OCI-LY7 (cell line): ENCODE results near the gene CYP46A1. TPM values are rescaled to one million over a fixed set of nuclear protein-coding genes. Genes with fewer than 3 reads are reported as not detected.

Experiments
- BruUV-seq: library from RNA; stranded (reverse); fragments of 400-500 nt; replicated peaks from 2 replicates; lab custom pipeline; 2021; lab: Mats Ljungman, UMichigan
- CTCF ChIA-PET: fragments of 300-600 bp; sonication (Branson Sonifier 250); formaldehyde crosslinking; loops from one replicate; lab custom pipeline; 2022; ENCODE audit warnings: antibody characterized with exemption; ENCODE audit not compliant: unreplicated experiment; lab: Charles Lee
- POLR2A ChIA-PET: fragments of 300-600 bp; sonication (Branson Sonifier 250); formaldehyde crosslinking; loops from one replicate; lab custom pipeline; 2022; ENCODE audit warnings: antibody characterized with exemption; lab: Charles Lee
- DNase-seq: peaks from one replicate; pipeline ENCODE4 v3.0.0-alpha.2; 2015; ENCODE audit warnings: low spot score
- H2AFZ ChIP-seq: fragments of 200-600 bp; sonication (generic), shearing (Covaris generic); 2 replicates; pipeline ENCODE4 v1.6.1; 2014; ENCODE audit warnings: mild to moderate bottlenecking, antibody characterized with exemption, low read length, moderate library complexity
- H3K27ac ChIP-seq: fragments of 200-600 bp; sonication (generic); 2 replicates; pipeline ENCODE4 v1.5.1; 2014; ENCODE audit warnings: mixed run types, low read depth, mild to moderate bottlenecking, moderate library complexity, low read length, inconsistent platforms; ENCODE audit not compliant: poor library complexity, severe bottlenecking
- H3K36me3 ChIP-seq: fragments of 200-600 bp; sonication (generic); 2 replicates; pipeline ENCODE4 v1.6.1; 2014; ENCODE audit warnings: mild to moderate bottlenecking, antibody characterized with exemption, low read length, moderate library complexity, mixed read lengths; ENCODE audit not compliant: insufficient read depth
- H3K4me1 ChIP-seq: fragments of 200-600 bp; sonication (generic); 2 replicates; pipeline ENCODE4 v1.5.1; 2014; ENCODE audit warnings: mild to moderate bottlenecking, low read length; ENCODE audit not compliant: insufficient read depth, poor library complexity, severe bottlenecking
- H3K4me2 ChIP-seq: fragments of 200-600 bp; sonication (generic); 2 replicates; pipeline ENCODE4 v1.6.1; 2014; ENCODE audit warnings: mild to moderate bottlenecking, low read length
- H3K4me3 ChIP-seq: fragments of 200-600 bp; sonication (generic); 2 replicates; pipeline ENCODE4 v1.5.1; 2014; ENCODE audit warnings: mild to moderate bottlenecking, low read depth, low read length; ENCODE audit not compliant: poor library complexity, severe bottlenecking
- H3K79me2 ChIP-seq: fragments of 200-600 bp; sonication (generic); 2 replicates; pipeline ENCODE4 v1.6.1; 2016; ENCODE audit warnings: low read depth, mild to moderate bottlenecking, low read length, moderate library complexity, mixed read lengths; ENCODE audit not compliant: insufficient read depth
- H3K9me2 ChIP-seq: fragments of 200-600 bp; sonication (generic); 2 replicates; pipeline ENCODE4 v1.6.1; 2016; ENCODE audit warnings: mild to moderate bottlenecking, low read length, mixed read lengths; ENCODE audit not compliant: insufficient read depth
- H3K9me3 ChIP-seq: fragments of 200-600 bp; sonication (generic); 2 replicates; pipeline ENCODE4 v1.6.1; 2014; ENCODE audit warnings: mild to moderate bottlenecking, mixed run types, low read length, mixed read lengths
- H4K20me1 ChIP-seq: fragments of 200-600 bp; sonication (generic); 2 replicates; pipeline ENCODE4 v1.6.1; 2014; ENCODE audit warnings: mild to moderate bottlenecking, antibody characterized with exemption, low read length, moderate library complexity, mixed read lengths; ENCODE audit not compliant: insufficient read depth
- EZH2phosphoT487 ChIP-seq: fragments of 200-600 bp; sonication (generic); IDR thresholded peaks from 2 replicates; pipeline ENCODE4 v1.6.1; 2018; ENCODE audit warnings: low read depth, borderline replicate concordance, mild to moderate bottlenecking, mixed run types, antibody characterized with exemption, low read length, moderate library complexity, mixed read lengths
- intact Hi-C: fragments of 100-400 bp; cut with micrococcal nuclease; formaldehyde crosslinking; loops from one replicate; pipeline ENCODE4 v1.10.0; 2022; ENCODE audit not compliant: unreplicated experiment
- total RNA-seq, 2 experiments: library from RNA; depleted of rRNA in 1 of 2; stranded (reverse); fragments of >200 nt in 1 of 2; shearing (Covaris generic) in 1 of 2; gene quantifications; 2 replicates each; pipeline ENCODE4 v1.2.3, GENCODE V29; 2014 to 2022
- TF ChIP-seq, protein P1 (sequence below): fragments of 200-600 bp; sonication (generic); conservative IDR thresholded peaks from 2 replicates; pipeline ENCODE4 v1.5.1; 2014; ENCODE audit warnings: mild to moderate bottlenecking, antibody characterized with exemption, low read length, moderate library complexity, mixed read lengths

CYP46A1 gene
- total RNA-seq, 2 experiments from 2014 or later = 4.1 to 10.8 TPM

GRCh38 chr14:99708449-99708848 is 24.4 kb downstream of the CYP46A1 start:
- DNase-seq = no peak
- TF ChIP-seq, protein P1, sequence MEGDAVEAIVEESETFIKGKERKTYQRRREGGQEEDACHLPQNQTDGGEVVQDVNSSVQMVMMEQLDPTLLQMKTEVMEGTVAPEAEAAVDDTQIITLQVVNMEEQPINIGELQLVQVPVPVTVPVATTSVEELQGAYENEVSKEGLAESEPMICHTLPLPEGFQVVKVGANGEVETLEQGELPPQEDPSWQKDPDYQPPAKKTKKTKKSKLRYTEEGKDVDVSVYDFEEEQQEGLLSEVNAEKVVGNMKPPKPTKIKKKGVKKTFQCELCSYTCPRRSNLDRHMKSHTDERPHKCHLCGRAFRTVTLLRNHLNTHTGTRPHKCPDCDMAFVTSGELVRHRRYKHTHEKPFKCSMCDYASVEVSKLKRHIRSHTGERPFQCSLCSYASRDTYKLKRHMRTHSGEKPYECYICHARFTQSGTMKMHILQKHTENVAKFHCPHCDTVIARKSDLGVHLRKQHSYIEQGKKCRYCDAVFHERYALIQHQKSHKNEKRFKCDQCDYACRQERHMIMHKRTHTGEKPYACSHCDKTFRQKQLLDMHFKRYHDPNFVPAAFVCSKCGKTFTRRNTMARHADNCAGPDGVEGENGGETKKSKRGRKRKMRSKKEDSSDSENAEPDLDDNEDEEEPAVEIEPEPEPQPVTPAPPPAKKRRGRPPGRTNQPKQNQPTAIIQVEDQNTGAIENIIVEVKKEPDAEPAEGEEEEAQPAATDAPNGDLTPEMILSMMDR = no peak
- no peak for TF ChIP-seq EZH2phosphoT487
- no peaks in the 10 kb centered on the region for H3K79me2 ChIP-seq
- no TSS peak for BruUV-seq
- H3K4me3 ChIP-seq = no peak overlapping the region
- no peaks in the 10 kb centered on the region for H4K20me1 ChIP-seq
- no peak overlapping the region for H2AFZ ChIP-seq
- ChIA-PET CTCF (no interaction called here), POLR2A (no interaction called here)
- no peaks in the 10 kb centered on the region for H3K4me1 ChIP-seq
- no peaks in the 10 kb centered on the region for H3K36me3 ChIP-seq
- intact Hi-C loops = no loop called here
- H3K9me3 ChIP-seq = peaks cover 13% of the 10 kb centered on the region
- H3K4me2 ChIP-seq = no peak overlapping the region
- no peaks in the 10 kb centered on the region for H3K9me2 ChIP-seq
- H3K27ac ChIP-seq = no peak overlapping the region

DNA sequence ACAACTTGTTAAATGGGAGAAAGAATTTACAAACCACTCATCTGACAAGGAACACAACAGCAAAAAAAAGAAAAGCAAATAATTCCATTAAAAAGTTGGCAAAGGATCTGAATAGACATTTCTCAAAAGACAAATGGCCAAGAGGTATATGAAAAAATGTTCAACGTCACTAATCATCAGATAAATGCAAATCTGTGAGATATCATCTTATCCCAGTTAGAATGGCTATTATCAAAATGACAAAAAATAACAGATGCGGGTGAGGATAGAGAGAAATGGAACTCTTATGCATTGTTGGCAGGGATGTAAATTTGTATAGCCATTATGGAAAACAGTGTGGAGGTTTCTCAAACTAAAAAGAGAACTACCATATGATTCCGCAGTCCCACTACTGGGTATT is 29.9 kb downstream of the CYP46A1 start:
- TF ChIP-seq EZH2phosphoT487 = no peak
- TF ChIP-seq, protein P1 = no peak
- no peaks in the 10 kb centered on the region for H3K9me3 ChIP-seq
- POLR2A ChIA-PET = no interaction called here
- no peak for DNase-seq
- intact Hi-C loops = no loop called here
- H4K20me1 ChIP-seq = no peaks in the 10 kb centered on the region
- no peaks in the 10 kb centered on the region for H3K36me3 ChIP-seq
- H3K4me1 ChIP-seq = no peaks in the 10 kb centered on the region
- no peaks in the 10 kb centered on the region for H3K9me2 ChIP-seq
- H3K79me2 ChIP-seq = no peaks in the 10 kb centered on the region
- no peak overlapping the region for H2AFZ ChIP-seq
- H3K4me3 ChIP-seq = no peak overlapping the region
- CTCF ChIA-PET = no interaction called here
- no TSS peak for BruUV-seq
- no peak overlapping the region for H3K4me2 ChIP-seq
- no peak overlapping the region for H3K27ac ChIP-seq

- intact Hi-C loops = no loop called here
- ChIA-PET CTCF (interaction anchor here (0.6 kb wide), 1 partner anchor 26 kb away, joined by 3 read pairs; no protein-coding TSS in a partner anchor), POLR2A (interaction anchor here (0.8 kb wide), 1 partner anchor 131 kb away, joined by 3 read pairs; no protein-coding TSS in a partner anchor)
- Histone ChIP-seq H3K9me3 (no peaks in the 10 kb centered on the region), H2AFZ (no peak overlapping the region), H3K79me2 (no peaks in the 10 kb centered on the region), H3K36me3 (no peaks in the 10 kb centered on the region), H4K20me1 (no peaks in the 10 kb centered on the region), H3K4me3 (no peak overlapping the region), H3K4me1 (no peaks in the 10 kb centered on the region), H3K9me2 (no peaks in the 10 kb centered on the region), H3K4me2 (no peak overlapping the region), H3K27ac (no peak overlapping the region)
- no TSS peak for BruUV-seq
- TF ChIP-seq, protein P1 = no peak
- no peak for TF ChIP-seq EZH2phosphoT487
- no peak for DNase-seq
Observed at GRCh38 chr14:99715266-99716000, 31.3 kb downstream of the CYP46A1 start.
